K562 (cell line): ENCODE results near the gene RIC8B.

Experiments
- BRF2 ChIP-seq: IDR thresholded peaks from 3 replicates; pipeline ENCODE4 v1.6.1; 2011; ENCODE audit warnings: borderline replicate concordance, mild to moderate bottlenecking; ENCODE audit not compliant: insufficient read length, insufficient read depth
- CTCF ChIP-seq, 3 experiments: IDR thresholded peaks in 2 of 3; conservative IDR thresholded peaks in 1 of 3; 2 replicates each; pipeline ENCODE4 v1.5.1; 2011 to 2012; ENCODE audit warnings: low read length in 3 of 3, mild to moderate bottlenecking in 3 of 3, control low read depth in 2 of 3, improper control_type of control experiment in 1 of 3, inconsistent platforms in 1 of 3, low read depth in 1 of 3, mixed read lengths in 1 of 3, moderate library complexity in 1 of 3; ENCODE audit not compliant: insufficient read depth in 2 of 3
- KAT8 ChIP-seq: fragments of 450-650 bp; IDR thresholded peaks from 2 replicates; pipeline ENCODE4 v1.6.1; 2016; ENCODE audit warnings: low read depth, mild to moderate bottlenecking
- NCOA6 ChIP-seq: fragments of 450-650 bp; IDR thresholded peaks from 2 replicates; pipeline ENCODE4 v1.6.1; 2017; ENCODE audit warnings: mild to moderate bottlenecking
- POLR2AphosphoS2 ChIP-seq: IDR thresholded peaks from 2 replicates; pipeline ENCODE4 v1.6.1; 2012; ENCODE audit warnings: low read length, improper control_type of control experiment
- POLR2AphosphoS5 ChIP-seq: IDR thresholded peaks from 2 replicates; pipeline ENCODE4 v1.6.1; 2011; ENCODE audit warnings: mild to moderate bottlenecking, low read depth, low read length, moderate library complexity; ENCODE audit not compliant: control insufficient read depth, insufficient read depth
- SMC3 ChIP-seq: conservative IDR thresholded peaks from 2 replicates; pipeline ENCODE4 v1.6.1; 2011; ENCODE audit warnings: low read depth, low read length, improper control_type of control experiment; ENCODE audit not compliant: insufficient read depth
- SOX6 ChIP-seq: fragments of 450-650 bp; IDR thresholded peaks from 2 replicates; pipeline ENCODE4 v1.6.1; 2014; ENCODE audit warnings: mild to moderate bottlenecking
- TAL1 ChIP-seq: fragments of 450-650 bp; IDR thresholded peaks from 2 replicates; pipeline ENCODE4 v1.6.1; 2016; ENCODE audit warnings: mild to moderate bottlenecking
- ZEB2 ChIP-seq: fragments of 450-650 bp; IDR thresholded peaks from 2 replicates; pipeline ENCODE4 v1.6.1; 2016
- ZNF217 ChIP-seq: sonication (generic); formaldehyde crosslinking; IDR thresholded peaks from 2 replicates; pipeline ENCODE4 v1.8.0; 2022; ENCODE audit warnings: mild to moderate bottlenecking, missing genetic modification reagents

- no peak for TF ChIP-seq POLR2AphosphoS5
- TF ChIP-seq CTCF (IDR thresholded peaks at IDR 0.05 in 2 of 3, conservative IDR thresholded peaks at IDR 0.05 in 1 of 3; ENCODE audit: insufficient read depth in 2 of 3, low read depth in 1 of 3, low read length in 3 of 3): no peak
- no peak for TF ChIP-seq NCOA6
- no peak for TF ChIP-seq KAT8
- no peak for TF ChIP-seq BRF2
- TF ChIP-seq TAL1: no peak
- no peak for TF ChIP-seq ZNF217 (CRISPR knock-in tag)
- no peak for TF ChIP-seq SOX6
- TF ChIP-seq SMC3: no peak
- TF ChIP-seq ZEB2: no peak
- TF ChIP-seq POLR2AphosphoS2: no peak
Measured at GRCh38 chr12:106801167-106801708, 26.8 kb downstream of the RIC8B start.
